Common myeloid progenitor, CD34-positive (primary cell): Measurements from ENCODE around the gene RAB3C.
"Not testable (repeated sequence)": the region's sequence is repeated elsewhere in the genome, so short reads cannot be mapped to it uniquely, and the experiment has no call there.

Experiments
- CTCF ChIA-PET: fragments of 350-600 bp; sonication (Branson Sonifier 250); formaldehyde crosslinking; loops from one replicate; lab custom pipeline; 2021; ENCODE audit warnings: antibody characterized with exemption; lab: Charles Lee
- POLR2A ChIA-PET: fragments of 350-600 bp; sonication (Branson Sonifier 250); formaldehyde crosslinking; loops from one replicate; lab custom pipeline; 2021; ENCODE audit warnings: antibody characterized with exemption; lab: Charles Lee
- DNase-seq, 3 donors: peaks; one replicate each; pipeline versions ENCODE4 v3.0.0 to v3.0.0-alpha.2; 2013
- H3K27ac ChIP-seq, 2 experiments: 1 replicate in 1 of 2; 2 replicates in 1 of 2; pipeline ENCODE4 v1.7.0; 2013; ENCODE audit warnings: inconsistent platforms in 2 of 2, low read length in 2 of 2, mild to moderate bottlenecking in 2 of 2, low read depth in 1 of 2, moderate library complexity in 1 of 2; ENCODE audit not compliant: severe bottlenecking in 2 of 2, insufficient read depth in 1 of 2, poor library complexity in 1 of 2
- H3K27me3 ChIP-seq, 5 experiments: replicated peaks in 2 of 5; 1 replicate in 3 of 5; 2 replicates in 2 of 5; pipeline versions ENCODE4 v1.6.1 to v1.7.0; 2013; ENCODE audit warnings: low read length in 4 of 5, mild to moderate bottlenecking in 2 of 5, moderate library complexity in 2 of 5, inconsistent platforms in 1 of 5; ENCODE audit not compliant: insufficient read depth in 5 of 5, control insufficient read depth in 4 of 5
- H3K36me3 ChIP-seq, 4 experiments: 1 replicate in 2 of 4; 2 replicates in 2 of 4; pipeline versions ENCODE4 v1.6.1 to v1.7.0; 2013; ENCODE audit warnings: low read length in 3 of 4, control low read depth in 1 of 4, mild to moderate bottlenecking in 1 of 4; ENCODE audit not compliant: control insufficient read depth in 4 of 4, insufficient read depth in 4 of 4
- H3K4me1 ChIP-seq, 4 experiments: 1 replicate in 3 of 4; 2 replicates in 1 of 4; pipeline versions ENCODE4 v1.6.1 to v1.7.1; 2013; ENCODE audit warnings: low read length in 3 of 4, mild to moderate bottlenecking in 3 of 4, control low read depth in 1 of 4, inconsistent platforms in 1 of 4, moderate library complexity in 1 of 4; ENCODE audit not compliant: control insufficient read depth in 4 of 4, insufficient read depth in 4 of 4; ENCODE audit errors: control extremely low read depth in 1 of 4
- H3K4me3 ChIP-seq, 7 experiments: 1 replicate in 4 of 7; 2 replicates in 3 of 7; pipeline versions ENCODE4 v1.5.1 to v1.7.0; 2013; ENCODE audit warnings: mild to moderate bottlenecking in 7 of 7, low read length in 6 of 7, moderate library complexity in 6 of 7, inconsistent platforms in 2 of 7, low read depth in 2 of 7, control low read depth in 1 of 7; ENCODE audit not compliant: insufficient read depth in 4 of 7, control insufficient read depth in 1 of 7; ENCODE audit errors: extremely low read depth in 1 of 7
- H3K9me3 ChIP-seq, 5 experiments: 1 replicate in 4 of 5; 2 replicates in 1 of 5; pipeline versions ENCODE4 v1.6.1 to v1.7.1; 2013; ENCODE audit warnings: low read length in 4 of 5, mild to moderate bottlenecking in 2 of 5, inconsistent platforms in 1 of 5, low read depth in 1 of 5, moderate library complexity in 1 of 5; ENCODE audit not compliant: control insufficient read depth in 4 of 5, insufficient read depth in 2 of 5; ENCODE audit errors: control extremely low read depth in 1 of 5
- WGBS: methylation state at CpG from one replicate; pipeline ENCODE4 v1.1.5; 2013; ENCODE audit not compliant: insufficient coverage; 5-methylcytosine and 5-hydroxymethylcytosine counted together

Gene RAB3C

DNA sequence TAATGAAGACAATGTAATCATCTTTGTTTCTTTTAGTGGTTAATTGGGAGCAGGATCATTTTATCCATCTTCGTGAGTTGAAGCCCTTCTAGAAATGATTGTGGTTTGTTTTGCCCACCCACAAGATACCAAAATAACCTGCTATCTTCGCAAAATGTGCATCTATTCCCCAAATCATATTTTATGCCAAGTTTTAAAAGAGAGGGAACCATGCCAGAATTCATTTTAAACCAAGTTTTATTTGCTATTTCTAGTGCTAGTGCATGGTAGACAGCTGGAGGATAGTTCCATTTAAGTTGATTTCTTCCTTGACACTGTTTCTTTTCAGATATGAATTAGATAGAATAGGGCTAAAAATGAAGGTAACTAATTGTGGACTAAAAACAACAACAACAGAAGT is 104.2 kb downstream of the RAB3C start:
- Histone ChIP-seq H3K4me1 (no peaks in the 10 kb centered on the region), H3K27me3 (no peaks in the 10 kb centered on the region), H3K9me3 (peaks cover 0 to 3% (median 0%) of the 10 kb centered on the region in 5 experiments), H3K27ac (no peak overlapping the region), H3K36me3 (no peaks in the 10 kb centered on the region), H3K4me3 (no peak overlapping the region)
- CTCF ChIA-PET: interaction anchor here (0.8 to 1.0 kb wide), 2 partner anchors 9 to 12 kb away, joined by 3 to 6 read pairs; no protein-coding TSS in a partner anchor
- POLR2A ChIA-PET: no interaction called here
- DNase-seq: no peak
- no CpG with 5 or more reads among the region's 2 CpGs for WGBS

DNA sequence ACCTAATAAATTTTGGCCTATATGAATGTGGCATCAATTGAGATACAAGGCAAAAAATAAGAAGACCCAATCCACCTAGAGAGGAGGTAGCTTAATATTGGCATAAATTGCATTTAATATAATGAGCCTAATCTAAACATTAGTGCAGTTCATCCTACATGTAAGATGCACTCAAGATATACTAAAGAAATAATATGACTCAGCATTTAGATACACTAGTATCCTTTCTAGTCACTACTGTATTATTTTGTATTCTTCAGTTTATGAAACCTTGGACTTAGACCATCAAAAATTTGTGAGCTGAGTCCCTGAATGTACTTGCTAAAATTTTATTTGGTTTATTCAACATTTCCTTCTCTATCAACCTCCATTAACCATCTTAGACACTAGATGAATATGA is 104.7 kb downstream of the RAB3C start:
- DNase-seq: no peak
- Histone ChIP-seq H3K27ac (no peak overlapping the region), H3K36me3 (no peaks in the 10 kb centered on the region), H3K4me1 (no peaks in the 10 kb centered on the region), H3K27me3 (no peaks in the 10 kb centered on the region), H3K9me3 (peaks cover 0 to 3% (median 0%) of the 10 kb centered on the region in 5 experiments), H3K4me3 (no peak overlapping the region)
- POLR2A ChIA-PET: no interaction called here
- CTCF ChIA-PET: no interaction called here

DNA sequence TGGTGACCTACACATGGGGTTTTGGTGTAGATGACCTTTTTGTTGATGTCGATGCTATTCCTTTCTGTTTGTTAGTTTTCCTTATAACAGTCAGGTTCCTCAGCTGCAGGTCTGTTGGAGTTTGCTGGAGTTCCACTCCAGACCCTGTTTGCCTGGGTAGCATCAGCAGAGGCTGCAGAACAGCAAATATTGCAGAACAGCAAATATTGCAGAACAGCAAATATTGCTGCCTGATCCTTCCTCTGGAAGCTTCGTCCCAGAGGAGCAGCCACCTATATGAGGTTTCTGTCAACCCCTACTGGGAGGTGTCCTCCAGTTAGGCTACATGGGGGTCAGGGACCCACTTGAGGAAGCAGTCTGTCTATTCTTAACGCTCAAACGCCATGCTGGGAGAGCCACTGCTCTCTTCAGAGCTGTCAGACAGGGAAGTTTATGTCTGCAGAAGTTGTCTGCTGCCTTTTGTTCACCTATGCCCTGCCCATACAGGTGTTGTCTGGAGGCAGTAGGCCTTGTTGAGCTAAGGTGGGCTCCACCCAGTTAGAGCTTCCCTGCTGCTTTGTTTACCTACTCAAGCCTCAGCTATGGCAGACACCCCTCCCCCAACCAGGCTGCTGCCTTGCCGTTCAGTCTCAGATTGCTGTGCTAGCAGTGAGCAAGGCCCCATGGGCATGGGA is 116.3 kb downstream of the RAB3C start:
- H3K4me1 ChIP-seq, CTCF ChIA-PET, H3K36me3 ChIP-seq, H3K4me3 ChIP-seq, H3K27ac ChIP-seq, DNase-seq, POLR2A ChIA-PET, H3K9me3 ChIP-seq, H3K27me3 ChIP-seq: not testable (repeated sequence)
- WGBS: 100% methylated on average over 4 of the region's 5 CpGs

DNA sequence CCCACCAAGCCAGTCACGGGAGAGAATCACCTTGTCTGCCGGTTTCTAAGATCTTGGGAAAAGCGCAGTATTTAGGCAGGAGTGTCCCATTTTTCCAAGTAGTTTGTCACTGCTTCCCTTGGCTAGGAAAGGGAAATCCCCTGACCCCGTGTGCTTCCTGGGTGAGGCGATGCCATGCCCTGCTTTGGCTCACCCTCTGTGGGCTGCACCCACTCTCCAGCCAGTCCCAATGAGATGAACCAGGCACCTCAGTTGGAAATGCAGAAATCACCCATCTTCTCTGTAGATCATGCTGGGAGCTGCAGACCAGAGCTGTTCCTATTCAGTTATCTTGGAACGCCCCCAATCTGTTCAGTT is 116.9 kb downstream of the RAB3C start:
- DNase-seq: no peak
- POLR2A ChIA-PET: no interaction called here
- Histone ChIP-seq H3K36me3 (no peaks in the 10 kb centered on the region), H3K4me3 (no peak overlapping the region), H3K27me3 (no peaks in the 10 kb centered on the region), H3K27ac (no peak overlapping the region), H3K9me3 (peaks cover 0 to 1% (median 0%) of the 10 kb centered on the region in 5 experiments), H3K4me1 (peaks cover 0 to 5% (median 0%) of the 10 kb centered on the region in 4 experiments)
- 98% methylated on average over 5 of the region's 6 CpGs for WGBS
- CTCF ChIA-PET: no interaction called here

DNA sequence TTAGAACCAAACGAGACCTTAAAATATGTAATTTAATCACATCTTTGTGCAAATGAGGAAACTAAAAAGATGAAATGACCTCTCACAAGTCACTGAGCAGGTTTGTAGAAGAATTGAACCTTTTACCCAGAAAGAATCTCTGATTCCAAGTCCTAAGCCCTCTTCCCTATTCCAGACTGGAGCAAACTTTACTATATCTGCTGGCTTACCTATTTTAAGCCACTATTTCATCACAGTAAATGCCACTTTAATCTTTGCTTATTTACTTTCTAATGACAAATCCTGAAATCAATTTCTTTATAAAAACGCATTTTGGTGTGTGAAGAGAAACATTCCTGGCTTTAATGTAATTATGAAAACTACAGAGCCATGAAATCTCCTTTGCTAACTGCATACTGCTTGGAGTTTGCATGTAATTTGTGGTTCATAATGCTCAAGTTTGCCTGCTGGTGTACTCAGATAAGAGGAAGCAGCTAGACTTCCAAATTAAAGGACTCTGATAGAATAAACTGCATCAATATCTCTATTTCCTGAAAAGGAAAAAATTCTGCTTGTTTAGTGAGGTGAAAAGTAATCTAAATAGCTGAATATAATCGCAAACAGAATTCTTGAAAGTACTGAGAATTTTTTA is 121.2 kb downstream of the RAB3C start:
- CTCF ChIA-PET: no interaction called here
- no CpG with 5 or more reads among the region's 3 CpGs for WGBS
- H3K4me3 ChIP-seq: no peak overlapping the region
- no peak overlapping the region for H3K27ac ChIP-seq
- peaks cover 0 to 5% (median 0%) of the 10 kb centered on the region in 4 experiments for H3K4me1 ChIP-seq
- POLR2A ChIA-PET: no interaction called here
- no peaks in the 10 kb centered on the region for H3K27me3 ChIP-seq
- no peaks in the 10 kb centered on the region for H3K36me3 ChIP-seq
- H3K9me3 ChIP-seq: no peaks in the 10 kb centered on the region
- peak; percentile 8 to 51 (median 31) for DNase-seq

DNA sequence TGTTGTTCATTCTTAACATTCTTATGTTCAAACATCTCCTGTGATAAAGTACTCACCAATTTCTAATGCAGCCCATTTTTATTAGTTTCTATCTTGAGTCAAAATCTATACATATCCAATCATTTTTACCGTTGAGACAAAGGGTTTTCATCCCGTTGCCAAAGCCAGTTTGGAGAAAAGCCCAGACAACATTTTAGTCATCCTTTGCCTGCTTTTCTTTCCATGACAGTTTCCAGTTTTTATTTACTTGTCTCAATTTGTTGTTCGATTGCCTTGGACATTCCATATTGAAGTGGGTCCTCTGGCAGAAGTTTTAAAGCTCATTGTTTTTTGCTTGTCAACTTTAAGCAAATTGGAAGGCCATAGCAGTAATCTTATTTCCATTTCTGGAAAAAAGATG is 123.9 kb downstream of the RAB3C start:
- POLR2A ChIA-PET: no interaction called here
- Histone ChIP-seq H3K9me3 (no peaks in the 10 kb centered on the region), H3K36me3 (no peaks in the 10 kb centered on the region), H3K4me1 (peaks cover 0 to 5% (median 0%) of the 10 kb centered on the region in 4 experiments), H3K27me3 (no peaks in the 10 kb centered on the region), H3K27ac (no peak overlapping the region), H3K4me3 (no peak overlapping the region)
- CTCF ChIA-PET: no interaction called here
- DNase-seq: no peak
- 93% methylated on average over 2 of the region's 3 CpGs for WGBS

DNA sequence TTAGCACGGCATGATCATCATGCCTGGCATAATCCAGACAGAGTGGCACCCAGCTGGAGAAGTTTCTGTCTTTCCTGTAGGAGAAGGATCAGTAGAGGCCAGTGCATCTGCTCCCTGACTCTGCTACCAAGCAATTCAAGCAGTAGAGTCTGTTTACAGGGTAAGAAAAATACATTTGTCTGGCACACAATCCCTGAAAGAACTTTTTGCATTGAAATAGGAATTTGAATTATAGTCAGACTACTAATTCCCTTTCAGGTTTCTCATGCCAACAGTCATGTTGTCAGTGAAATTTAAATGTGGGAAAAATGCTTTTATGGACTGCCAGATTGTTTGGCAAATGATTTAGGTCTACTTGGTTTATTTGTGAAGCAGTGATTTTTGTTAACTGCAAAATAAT is 125.6 kb downstream of the RAB3C start:
- CTCF ChIA-PET: no interaction called here
- Histone ChIP-seq H3K4me3 (no peak overlapping the region), H3K27me3 (no peaks in the 10 kb centered on the region), H3K36me3 (no peaks in the 10 kb centered on the region), H3K9me3 (peaks cover 0 to 5% (median 0%) of the 10 kb centered on the region in 5 experiments), H3K4me1 (peaks cover 0 to 5% (median 0%) of the 10 kb centered on the region in 4 experiments), H3K27ac (no peak overlapping the region)
- 100% methylated on average over 1 of the region's 1 CpG for WGBS
- POLR2A ChIA-PET: no interaction called here
- no peak for DNase-seq
